Erythroblast (primary cell): Measurements from ENCODE around the gene FAM184A.

Experiments used
- GATA1 ChIP-seq: IDR thresholded peaks from 2 replicates; pipeline ENCODE4 v1.6.1; 2011; ENCODE audit warnings: low read depth, mild to moderate bottlenecking, control low read depth, low read length, moderate library complexity
- POLR2A ChIP-seq: IDR thresholded peaks from 2 replicates; pipeline ENCODE4 v1.6.1; 2011; ENCODE audit warnings: mild to moderate bottlenecking, low read length

GRCh38 chr6:118918329-118918725 lies 160.1 kb downstream of the FAM184A start:
- TF ChIP-seq POLR2A (no peak), GATA1 (no peak)
